ENCODE results near the gene WDR89. TPM values are rescaled to one million over a fixed set of nuclear protein-coding genes. Genes with fewer than 3 reads are reported as not detected.

WDR89 gene
- total and polyA plus RNA-seq, 2 donors (not counting 1 experiment from before 2014, with no cell fraction given), result 5.9 to 19.0 TPM

GRCh38 chr14:63642656-63643382, 1.1 kb upstream of the WDR89 start:
- H3K4me1 Mint-ChIP-seq, result peaks cover 27% of the 10 kb centered on the region
- peak overlapping the region; percentile 88 for H3K9ac ChIP-seq (ENCODE audit: low read length)
- CTCF ChIA-PET, result interaction anchor here (0.8 to 4.5 kb wide), 7 partner anchors 10 to 126 kb away, joined by 3 to 48 read pairs (median 3); partner anchors contain the start of gene SGPP1
- no peaks in the 10 kb centered on the region for H3K9me3 Mint-ChIP-seq (ENCODE audit: insufficient read depth)
- peaks cover 50% of the 10 kb centered on the region for H3K79me2 ChIP-seq (ENCODE audit: control insufficient read depth, insufficient read depth, low read length)
- ATAC-seq (ENCODE audit: low read depth) (no peak), DNase-seq (no peak)
- peaks cover 18 to 22% of the 10 kb centered on the region in 2 donors for H3K4me1 ChIP-seq (ENCODE audit: control insufficient read depth in 2 of 2, insufficient read depth in 2 of 2, low read length in 2 of 2)
- intact Hi-C loops (cut with micrococcal nuclease), result loop anchor here (1.0 to 5.0 kb wide), 7 partner anchors 69 to 1459 kb away; partner anchors contain the start of genes CHURC1, MAX, MTHFD1 and SYNE2
- no peaks in the 10 kb centered on the region for H3K9me3 ChIP-seq (ENCODE audit: control extremely low read depth in 1 of 3, control insufficient read depth in 2 of 3, insufficient read depth in 1 of 3, low read length in 2 of 3)
- POLR2A ChIA-PET, result interaction anchor here (0.9 to 1.9 kb wide), 5 partner anchors 84 to 593 kb away, joined by 3 to 12 read pairs (median 9); partner anchors contain the start of gene PPP2R5E
- peak overlapping the region; percentile 80 to 98 (median 86) for H3K4me3 ChIP-seq (ENCODE audit: control extremely low read depth in 1 of 5, extremely low read depth in 1 of 5, insufficient read depth in 1 of 5, low read depth in 2 of 5, low read length in 4 of 5)
- peak overlapping the region; percentile 97 to 99 for H3K27ac ChIP-seq (ENCODE audit: low read length in 2 of 2)
- no peaks in the 10 kb centered on the region for H3K27me3 Mint-ChIP-seq
- WGBS (ENCODE audit: insufficient coverage), result no CpG with 5 or more reads among the region's 8 CpGs
- peak overlapping the region; percentile 73 for H3K4me2 ChIP-seq (replicated peaks; ENCODE audit: low read depth, low read length, poor library complexity, severe bottlenecking)
- peak overlapping the region; percentile 85 for H3K4me3 Mint-ChIP-seq
- peak overlapping the region; percentile 86 for H2AFZ ChIP-seq (ENCODE audit: insufficient read depth, low read depth, low read length, poor library complexity, severe bottlenecking)
- H3K27me3 ChIP-seq (replicated peaks in 1 of 4; ENCODE audit: control extremely low read depth in 1 of 4, control insufficient read depth in 3 of 4, insufficient read depth in 4 of 4, low read length in 3 of 4), result no peaks in the 10 kb centered on the region
- H3K27ac Mint-ChIP-seq, result peak overlapping the region; percentile 89
- no peaks in the 10 kb centered on the region for H4K20me1 ChIP-seq (ENCODE audit: control insufficient read depth, insufficient read depth, low read length, poor library complexity, severe bottlenecking)
- TF ChIP-seq, protein P1, sequence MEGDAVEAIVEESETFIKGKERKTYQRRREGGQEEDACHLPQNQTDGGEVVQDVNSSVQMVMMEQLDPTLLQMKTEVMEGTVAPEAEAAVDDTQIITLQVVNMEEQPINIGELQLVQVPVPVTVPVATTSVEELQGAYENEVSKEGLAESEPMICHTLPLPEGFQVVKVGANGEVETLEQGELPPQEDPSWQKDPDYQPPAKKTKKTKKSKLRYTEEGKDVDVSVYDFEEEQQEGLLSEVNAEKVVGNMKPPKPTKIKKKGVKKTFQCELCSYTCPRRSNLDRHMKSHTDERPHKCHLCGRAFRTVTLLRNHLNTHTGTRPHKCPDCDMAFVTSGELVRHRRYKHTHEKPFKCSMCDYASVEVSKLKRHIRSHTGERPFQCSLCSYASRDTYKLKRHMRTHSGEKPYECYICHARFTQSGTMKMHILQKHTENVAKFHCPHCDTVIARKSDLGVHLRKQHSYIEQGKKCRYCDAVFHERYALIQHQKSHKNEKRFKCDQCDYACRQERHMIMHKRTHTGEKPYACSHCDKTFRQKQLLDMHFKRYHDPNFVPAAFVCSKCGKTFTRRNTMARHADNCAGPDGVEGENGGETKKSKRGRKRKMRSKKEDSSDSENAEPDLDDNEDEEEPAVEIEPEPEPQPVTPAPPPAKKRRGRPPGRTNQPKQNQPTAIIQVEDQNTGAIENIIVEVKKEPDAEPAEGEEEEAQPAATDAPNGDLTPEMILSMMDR (IDR thresholded peaks at IDR 0.05), result no peak
- no peak for TF ChIP-seq EZH2 (IDR thresholded peaks at IDR 0.05; ENCODE audit: borderline replicate concordance, insufficient read depth, low read depth, low read length, poor library complexity, severe bottlenecking)
- peaks cover 0 to 9% of the 10 kb centered on the region in 2 experiments for H3K36me3 ChIP-seq (replicated peaks in 1 of 2; ENCODE audit: control extremely low read depth in 1 of 2, control insufficient read depth in 1 of 2, extremely low read depth in 1 of 2, insufficient read depth in 2 of 2, low read length in 1 of 2)
